Thoracic aorta (tissue), 2 donors: ENCODE results near the gene ANAPC7. TPM values are rescaled to one million over a fixed set of nuclear protein-coding genes. Genes with fewer than 3 reads are reported as not detected.

Experiments used
- ATAC-seq: fragments of 150-250 bp; one replicate; pipeline ENCODE4 v1.8.0; 2017; ENCODE audit warnings: low read depth; ENCODE audit not compliant: insufficient number of reproducible peaks, low FRiP score
- DNase-seq: peaks from one replicate; pipeline ENCODE4 v3.0.0-alpha.2; 2020; ENCODE audit warnings: low spot score
- H3K27ac ChIP-seq, 2 donors: fragments of 200-600 bp; sonication (generic); 1 replicate in 1 of 2; 2 replicates in 1 of 2; pipeline ENCODE4 v1.5.1; 2016; ENCODE audit warnings: mild to moderate bottlenecking in 2 of 2, moderate library complexity in 2 of 2
- H3K27me3 ChIP-seq: fragments of 200-600 bp; sonication (generic); replicated peaks from 2 replicates; pipeline ENCODE4 v1.6.0; 2016; ENCODE audit warnings: mild to moderate bottlenecking; ENCODE audit not compliant: insufficient read depth
- H3K36me3 ChIP-seq: fragments of 200-600 bp; sonication (generic); one replicate; pipeline ENCODE4 v1.5.1; 2016
- H3K4me1 ChIP-seq, 2 donors: fragments of 200-600 bp; sonication (generic); 1 replicate in 1 of 2; 2 replicates in 1 of 2; pipeline versions ENCODE4 v1.5.1 to v1.6.0; 2016; ENCODE audit warnings: low read depth in 2 of 2, mild to moderate bottlenecking in 1 of 2; ENCODE audit not compliant: control insufficient read depth in 1 of 2
- H3K4me3 ChIP-seq: fragments of 200-600 bp; sonication (generic); 2 replicates; pipeline ENCODE4 v1.5.1; 2016; ENCODE audit warnings: mild to moderate bottlenecking
- H3K9me3 ChIP-seq: fragments of 200-600 bp; sonication (generic); 2 replicates; pipeline ENCODE4 v1.5.1; 2016
- total RNA-seq, 2 donors: library from RNA; depleted of rRNA; stranded (reverse); fragments of >200 nt; gene quantifications; one replicate each; pipeline versions ENCODE4 v1.1.0 to v1.2.3, GENCODE V29; 2016
- TF ChIP-seq, protein P1 (sequence below): fragments of 200-600 bp; sonication (generic); IDR thresholded peaks from one replicate; pipeline ENCODE4 v1.5.1; 2019; ENCODE audit warnings: antibody characterized with exemption

The ANAPC7 gene
- total RNA-seq, 2 donors from 2014 or later, result 41.0 to 66.9 TPM

DNA sequence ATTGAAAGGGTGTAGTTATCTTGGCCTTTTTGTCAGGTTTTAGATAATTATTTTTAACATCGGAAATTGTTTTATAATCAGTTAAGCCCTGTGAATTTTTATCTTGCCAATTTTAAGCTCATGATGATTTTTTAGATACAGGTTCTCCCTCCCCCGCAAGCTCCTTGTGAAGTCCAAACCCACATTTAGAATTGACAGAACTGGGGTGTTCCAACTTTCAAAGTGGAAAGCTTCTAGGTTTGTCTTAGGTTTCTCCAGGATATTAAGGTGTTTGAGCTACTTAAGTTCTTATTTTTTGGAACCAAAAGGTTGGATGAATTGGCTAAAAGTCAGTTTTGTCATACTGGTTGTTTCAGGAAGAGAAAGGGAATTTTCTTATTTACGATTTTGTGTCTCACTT, 73.4 kb downstream of the ANAPC7 start:
- TF ChIP-seq, protein P1, sequence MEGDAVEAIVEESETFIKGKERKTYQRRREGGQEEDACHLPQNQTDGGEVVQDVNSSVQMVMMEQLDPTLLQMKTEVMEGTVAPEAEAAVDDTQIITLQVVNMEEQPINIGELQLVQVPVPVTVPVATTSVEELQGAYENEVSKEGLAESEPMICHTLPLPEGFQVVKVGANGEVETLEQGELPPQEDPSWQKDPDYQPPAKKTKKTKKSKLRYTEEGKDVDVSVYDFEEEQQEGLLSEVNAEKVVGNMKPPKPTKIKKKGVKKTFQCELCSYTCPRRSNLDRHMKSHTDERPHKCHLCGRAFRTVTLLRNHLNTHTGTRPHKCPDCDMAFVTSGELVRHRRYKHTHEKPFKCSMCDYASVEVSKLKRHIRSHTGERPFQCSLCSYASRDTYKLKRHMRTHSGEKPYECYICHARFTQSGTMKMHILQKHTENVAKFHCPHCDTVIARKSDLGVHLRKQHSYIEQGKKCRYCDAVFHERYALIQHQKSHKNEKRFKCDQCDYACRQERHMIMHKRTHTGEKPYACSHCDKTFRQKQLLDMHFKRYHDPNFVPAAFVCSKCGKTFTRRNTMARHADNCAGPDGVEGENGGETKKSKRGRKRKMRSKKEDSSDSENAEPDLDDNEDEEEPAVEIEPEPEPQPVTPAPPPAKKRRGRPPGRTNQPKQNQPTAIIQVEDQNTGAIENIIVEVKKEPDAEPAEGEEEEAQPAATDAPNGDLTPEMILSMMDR, result no peak
- H3K27ac ChIP-seq, result no peak overlapping the region
- ATAC-seq (no peak), DNase-seq (no peak)
- no peaks in the 10 kb centered on the region for H3K27me3 ChIP-seq
- no peak overlapping the region for H3K4me3 ChIP-seq
- no peaks in the 10 kb centered on the region for H3K9me3 ChIP-seq
- H3K4me1 ChIP-seq, result peaks cover 15 to 32% of the 10 kb centered on the region in 2 donors
- H3K36me3 ChIP-seq, result peaks cover 69% of the 10 kb centered on the region

DNA sequence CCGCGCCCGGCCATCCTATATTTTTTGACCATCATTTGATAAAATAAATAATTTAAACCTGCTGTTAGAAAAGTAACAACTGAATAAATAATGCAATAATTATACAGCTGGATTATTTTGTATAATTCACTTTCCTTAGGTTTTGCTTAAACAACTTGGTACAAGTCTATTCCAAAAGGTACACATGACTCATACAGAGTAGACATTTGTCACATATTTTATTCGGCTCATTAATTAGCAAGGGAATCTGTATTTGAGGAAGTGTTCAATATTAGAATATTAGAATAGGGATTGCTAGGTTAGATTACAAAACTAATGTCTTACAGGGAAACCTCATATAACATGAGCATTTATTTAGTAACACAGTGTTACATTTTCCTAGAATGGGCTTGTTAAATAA, 73.8 kb downstream of the ANAPC7 start:
- DNase-seq (no peak), ATAC-seq (no peak)
- peaks cover 15 to 33% of the 10 kb centered on the region in 2 donors for H3K4me1 ChIP-seq
- no peak overlapping the region for H3K4me3 ChIP-seq
- TF ChIP-seq, protein P1, result no peak
- H3K27me3 ChIP-seq, result no peaks in the 10 kb centered on the region
- H3K36me3 ChIP-seq, result peaks cover 65% of the 10 kb centered on the region
- no peaks in the 10 kb centered on the region for H3K9me3 ChIP-seq
- H3K27ac ChIP-seq, result no peak overlapping the region

Other genes with a start within 250 kb of the ANAPC7 start
- 100 to 1,000 TPM; 226 to 290 TPM for gene ATP2A2, start 122.5 kb downstream of the ANAPC7 start, total RNA-seq
- gene ARPC3, start 46.6 kb upstream of the ANAPC7 start, total RNA-seq, result 100 to 1,000 TPM; 152 to 247 TPM
- gene GPN3, start 64.5 kb upstream of the ANAPC7 start, total RNA-seq, result 10 to 100 TPM; 12.5 to 12.9 TPM
- gene FAM216A, start 65.1 kb upstream of the ANAPC7 start, total RNA-seq, result 10 to 100 TPM in 1 of 2 donors, 1 to 10 TPM in 1; 3.7 to 12.6 TPM
- 10 to 100 TPM; 77.7 to 82.6 TPM for gene VPS29, start 98.4 kb upstream of the ANAPC7 start, total RNA-seq
- gene RAD9B, start 98.6 kb upstream of the ANAPC7 start, total RNA-seq, result under 1 TPM in 1 of 2 donors, not detected in 1; 0.21 TPM
- 10 to 100 TPM; 11.8 to 30.4 TPM for gene PPTC7, start 179.6 kb upstream of the ANAPC7 start, total RNA-seq
- gene TCTN1, start 210.4 kb upstream of the ANAPC7 start, total RNA-seq, result 10 to 100 TPM; 40.9 to 42.0 TPM